A549 (cell line): ENCODE measurements around the gene CRACR2B. TPM values are rescaled to one million over a fixed set of nuclear protein-coding genes. Genes with fewer than 3 reads are reported as not detected.

Experiments used
- ATAC-seq, 2 experiments: fragments of 200-7000 bp in 1 of 2; fragments of >200 bp in 1 of 2; cut with Nextera tagmentation in 1 of 2; cut with Tn5 transposase in 1 of 2; 3 replicates each; pipeline versions ENCODE4 v1.8.0 to v1.9.1; 2018 to 2020; ENCODE audit warnings: mild to moderate bottlenecking in 1 of 2, moderate library complexity in 1 of 2
- CTCF ChIA-PET: fragments of 300-600 bp; sonication (Branson Sonifier 250); formaldehyde crosslinking; extraction: SDS; loops from one replicate; lab custom pipeline; 2021; ENCODE audit warnings: antibody characterized with exemption, inconsistent platforms; lab: Yijun Ruan, JAX
- POLR2A ChIA-PET: fragments of 350-600 bp; formaldehyde crosslinking; extraction: SDS; loops from one replicate; lab custom pipeline; 2021; ENCODE audit warnings: antibody characterized with exemption, inconsistent platforms; lab: Yijun Ruan, JAX
- DNase-seq, 2 experiments: peaks; one replicate each; pipeline versions ENCODE4 v3.0.0 to v3.0.0-alpha.2; 2011 to 2016; ENCODE audit warnings: low read depth in 1 of 2, low spot score in 1 of 2
- FAIRE-seq: peaks from 2 replicates; lab custom pipeline; 2011; peaks lifted over from hg19 to GRCh38; lab: Jason Lieb, UNC
- H3K27ac ChIP-seq, 2 experiments: fragments of >200 bp; sonication (Bioruptor Twin); formaldehyde crosslinking; 3 replicates each; pipeline ENCODE4 v1.5.1; 2016 to 2017
- H3K4me1 ChIP-seq: fragments of >200 bp; sonication (Bioruptor Twin); formaldehyde crosslinking; 3 replicates; pipeline ENCODE4 v1.6.1; 2016
- H3K4me2 ChIP-seq: fragments of >200 bp; sonication (Bioruptor Twin); formaldehyde crosslinking; 3 replicates; pipeline ENCODE4 v1.6.1; 2016
- H3K4me3 ChIP-seq: fragments of >200 bp; sonication (Bioruptor Twin); formaldehyde crosslinking; 3 replicates; pipeline ENCODE4 v1.5.1; 2016
- H3K9me3 ChIP-seq: fragments of >200 bp; sonication (Bioruptor Twin); formaldehyde crosslinking; 3 replicates; pipeline ENCODE4 v1.6.1; 2016
- ATOH8 ChIP-seq: fragments of 250-450 bp; sonication (Bioruptor Pico); IDR thresholded peaks from 2 replicates; pipeline ENCODE4 v1.5.0; 2020; ENCODE audit warnings: low read depth, mild to moderate bottlenecking, moderate library complexity
- BHLHE40 ChIP-seq: IDR thresholded peaks from 2 replicates; pipeline ENCODE4 v1.6.1; 2012; ENCODE audit warnings: low read depth, low read length, inconsistent platforms
- CBX8 ChIP-seq: fragments of 200-600 bp; sonication (generic); IDR thresholded peaks from 2 replicates; pipeline ENCODE4 v1.6.1; 2016
- CEBPB ChIP-seq, 2 experiments: fragments of >200 bp in 1 of 2; sonication (Bioruptor Twin) in 1 of 2; formaldehyde crosslinking in 1 of 2; IDR thresholded peaks; 2 replicates each; pipeline ENCODE4 v1.6.1; 2012 to 2016
- CHD2 ChIP-seq: fragments of 150-350 bp; IDR thresholded peaks from 2 replicates; pipeline ENCODE4 v1.6.1; 2014; ENCODE audit warnings: low read length; ENCODE audit not compliant: partially characterized antibody
- CHD4 ChIP-seq: fragments of 200-600 bp; sonication (generic); IDR thresholded peaks from 2 replicates; pipeline ENCODE4 v1.6.1; 2016; ENCODE audit warnings: antibody characterized with exemption, mild to moderate bottlenecking, borderline replicate concordance
- EHMT2 ChIP-seq: fragments of 200-600 bp; sonication (generic); IDR thresholded peaks from 2 replicates; pipeline ENCODE4 v1.6.1; 2016; ENCODE audit warnings: antibody characterized with exemption, low read depth, mild to moderate bottlenecking, moderate library complexity
- FOSL2 ChIP-seq, 2 experiments: fragments of 450-650 bp in 1 of 2; fragments of >200 bp in 1 of 2; sonication (Bioruptor Twin) in 1 of 2; formaldehyde crosslinking; IDR thresholded peaks; 2 replicates each; pipeline versions ENCODE4 v1.5.0 to v1.6.1; 2016 to 2020; ENCODE audit warnings: mild to moderate bottlenecking in 1 of 2, moderate library complexity in 1 of 2
- HES2 ChIP-seq: fragments of >200 bp; sonication (Bioruptor Twin); formaldehyde crosslinking; IDR thresholded peaks from 2 replicates; pipeline ENCODE4 v1.6.1; 2016
- HOXB13 ChIP-seq: fragments of 250-450 bp; sonication (Bioruptor Pico); IDR thresholded peaks from 2 replicates; pipeline ENCODE4 v1.5.0; 2020; ENCODE audit warnings: low read depth, mild to moderate bottlenecking, moderate library complexity
- HOXB5 ChIP-seq: fragments of 250-450 bp; sonication (Bioruptor Pico); IDR thresholded peaks from 2 replicates; pipeline ENCODE4 v1.5.0; 2020; ENCODE audit warnings: mild to moderate bottlenecking, moderate library complexity
- JUN ChIP-seq, 2 experiments: fragments of >200 bp; sonication (Bioruptor Twin); formaldehyde crosslinking; IDR thresholded peaks; 2 replicates in 1 of 2; 3 replicates in 1 of 2; pipeline ENCODE4 v1.6.1; 2016 to 2017
- KDM1A ChIP-seq: fragments of 200-600 bp; sonication (generic); IDR thresholded peaks from 2 replicates; pipeline ENCODE4 v1.6.1; 2016; ENCODE audit warnings: low read depth, mild to moderate bottlenecking
- MAFK ChIP-seq: fragments of 450-650 bp; IDR thresholded peaks from 2 replicates; pipeline ENCODE4 v1.6.1; 2014; ENCODE audit not compliant: partially characterized antibody
- MAX ChIP-seq: IDR thresholded peaks from 2 replicates; pipeline ENCODE4 v1.6.1; 2012
- MYC ChIP-seq: IDR thresholded peaks from 2 replicates; pipeline ENCODE4 v1.6.1; 2012; ENCODE audit warnings: mild to moderate bottlenecking, inconsistent platforms, low read length, improper control_type of control experiment, borderline replicate concordance
- NFE2L2 ChIP-seq: fragments of 150-350 bp; conservative IDR thresholded peaks from 2 replicates; pipeline ENCODE4 v1.6.1; 2014; ENCODE audit warnings: low read length
- PHF8 ChIP-seq: fragments of 200-600 bp; sonication (generic); IDR thresholded peaks from 2 replicates; pipeline ENCODE4 v1.6.1; 2016; ENCODE audit warnings: low read depth, mild to moderate bottlenecking, antibody characterized with exemption, moderate library complexity, borderline replicate concordance
- POLR2A ChIP-seq: IDR thresholded peaks from 2 replicates; pipeline ENCODE4 v1.6.1; 2012; ENCODE audit warnings: mild to moderate bottlenecking, low read length
- POLR2AphosphoS2 ChIP-seq: conservative IDR thresholded peaks from 2 replicates; pipeline ENCODE4 v1.6.1; 2012; ENCODE audit warnings: low read length, improper control_type of control experiment, inconsistent platforms
- RARB ChIP-seq: fragments of 250-450 bp; sonication (Bioruptor Pico); IDR thresholded peaks from 2 replicates; pipeline ENCODE4 v1.8.0; 2021; ENCODE audit warnings: mild to moderate bottlenecking, moderate library complexity
- RCOR1 ChIP-seq: fragments of 150-350 bp; IDR thresholded peaks from 2 replicates; pipeline ENCODE4 v1.6.1; 2014; ENCODE audit warnings: antibody characterized with exemption, low read length, low read depth
- REST ChIP-seq: fragments of 200-600 bp; sonication (generic); IDR thresholded peaks from 2 replicates; pipeline ENCODE4 v1.6.1; 2016; ENCODE audit warnings: antibody characterized with exemption, mild to moderate bottlenecking, moderate library complexity
- RNF2 ChIP-seq: fragments of 200-600 bp; sonication (generic); IDR thresholded peaks from 2 replicates; pipeline ENCODE4 v1.6.1; 2016; ENCODE audit warnings: low read depth, mild to moderate bottlenecking, antibody characterized with exemption, moderate library complexity, borderline replicate concordance
- SREBF2 ChIP-seq: fragments of 450-650 bp; IDR thresholded peaks from 2 replicates; pipeline ENCODE4 v1.6.1; 2014; ENCODE audit warnings: mild to moderate bottlenecking, moderate library complexity
- TFCP2L1 ChIP-seq: fragments of 250-450 bp; sonication (Bioruptor Pico); IDR thresholded peaks from 2 replicates; pipeline ENCODE4 v1.5.0; 2021; ENCODE audit warnings: mild to moderate bottlenecking
- TP53 ChIP-seq: fragments of 250-450 bp; sonication (Bioruptor Pico); IDR thresholded peaks from 2 replicates; pipeline ENCODE4 v1.5.0; 2021; ENCODE audit warnings: mild to moderate bottlenecking, moderate library complexity
- ZC3H11A ChIP-seq: fragments of 450-650 bp; IDR thresholded peaks from 2 replicates; pipeline ENCODE4 v1.6.1; 2014; ENCODE audit warnings: antibody characterized with exemption, mild to moderate bottlenecking
- ZSCAN20 ChIP-seq: fragments of 250-450 bp; sonication (Bioruptor Pico); IDR thresholded peaks from 2 replicates; pipeline ENCODE4 v1.8.0; 2022; ENCODE audit warnings: mild to moderate bottlenecking, moderate library complexity
- WGBS: methylation state at CpG from one replicate; pipeline ENCODE4 v1.1.6; 2017; ENCODE audit errors: missing lambda C conversion rate; 5-methylcytosine and 5-hydroxymethylcytosine counted together
- polyA plus RNA-seq, 4 experiments: library from polyadenylated mRNA; depleted of rRNA in 3 of 4; stranded (reverse); fragments of >200 nt; fragmentation: RNase III in 1 of 4; extraction: RNeasy Plus Mini Kit Qiagen cat#74134 plus additional on column Dnase treatment in 1 of 4; gene quantifications; 2 replicates in 3 of 4; 3 replicates in 1 of 4; pipeline ENCODE4 v1.2.3, GENCODE V29; 2011 to 2017
- TF ChIP-seq, protein P1 (sequence below): IDR thresholded peaks from 2 replicates; pipeline ENCODE4 v1.6.1; 2012
- TF ChIP-seq, protein P2 (sequence below): fragments of >200 bp; sonication (Bioruptor Twin); formaldehyde crosslinking; IDR thresholded peaks from 3 replicates; pipeline ENCODE4 v1.5.1; 2016
- TF ChIP-seq, protein P3 (sequence below): fragments of 450-650 bp; IDR thresholded peaks from 2 replicates; pipeline ENCODE4 v1.6.1; 2014; ENCODE audit warnings: antibody characterized with exemption

CRACR2B gene
- polyA plus RNA-seq, 2 of the 4 experiments (the other 2 are of a cell fraction): 1.2 to 3.0 TPM

- ATAC-seq (peak in 1 of 2 experiments; percentile 1; a peak in 2 of 6 replicates), DNase-seq (peak in 1 of 2 experiments; percentile 55)
- TF ChIP-seq MAFK (no peak), JUN (IDR thresholded peaks at IDR 0.05) (peak in 1 of 2 experiments; percentile 59; a peak in 3 of 5 replicates), NFE2L2 (no peak), RNF2 (no peak), CBX8 (no peak), CHD4 (no peak), FOSL2 (IDR thresholded peaks at IDR 0.05) (no peak), FOSL2 (CRISPR knock-in tag; IDR thresholded peaks at IDR 0.05) (no peak; the same call in 1 of the 2 replicates), CHD2 (no peak), ATOH8 (no peak), CEBPB (IDR thresholded peaks at IDR 0.05) (no peak), HOXB13 (no peak), PHF8 (peak; percentile 11; the same call in 1 of the 2 replicates), RARB (no peak), MYC (0 out of 2 replicates have a peak, but pooled peaks have one; percentile 39), REST (no peak; the same call in 1 of the 2 replicates), TP53 (CRISPR knock-in tag) (0 out of 2 replicates have a peak, but pooled peaks have one; percentile 52), EHMT2 (no peak), ZSCAN20 (CRISPR knock-in tag) (no peak), HES2 (no peak), POLR2AphosphoS2 (no peak), HOXB5 (CRISPR knock-in tag) (no peak), ZC3H11A (no peak), POLR2A (peak; percentile 5; the same call in 1 of the 2 replicates), TFCP2L1 (CRISPR knock-in tag) (peak; percentile 63; the same call in 1 of the 2 replicates), SREBF2 (no peak), BHLHE40 (no peak), RCOR1 (no peak), MAX (0 out of 2 replicates have a peak, but pooled peaks have one; percentile 2), KDM1A (no peak)
- TF ChIP-seq, protein P1, sequence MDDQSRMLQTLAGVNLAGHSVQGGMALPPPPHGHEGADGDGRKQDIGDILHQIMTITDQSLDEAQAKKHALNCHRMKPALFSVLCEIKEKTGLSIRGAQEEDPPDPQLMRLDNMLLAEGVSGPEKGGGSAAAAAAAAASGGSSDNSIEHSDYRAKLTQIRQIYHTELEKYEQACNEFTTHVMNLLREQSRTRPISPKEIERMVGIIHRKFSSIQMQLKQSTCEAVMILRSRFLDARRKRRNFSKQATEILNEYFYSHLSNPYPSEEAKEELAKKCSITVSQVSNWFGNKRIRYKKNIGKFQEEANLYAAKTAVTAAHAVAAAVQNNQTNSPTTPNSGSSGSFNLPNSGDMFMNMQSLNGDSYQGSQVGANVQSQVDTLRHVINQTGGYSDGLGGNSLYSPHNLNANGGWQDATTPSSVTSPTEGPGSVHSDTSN: no peak
- TF ChIP-seq, protein P2, sequence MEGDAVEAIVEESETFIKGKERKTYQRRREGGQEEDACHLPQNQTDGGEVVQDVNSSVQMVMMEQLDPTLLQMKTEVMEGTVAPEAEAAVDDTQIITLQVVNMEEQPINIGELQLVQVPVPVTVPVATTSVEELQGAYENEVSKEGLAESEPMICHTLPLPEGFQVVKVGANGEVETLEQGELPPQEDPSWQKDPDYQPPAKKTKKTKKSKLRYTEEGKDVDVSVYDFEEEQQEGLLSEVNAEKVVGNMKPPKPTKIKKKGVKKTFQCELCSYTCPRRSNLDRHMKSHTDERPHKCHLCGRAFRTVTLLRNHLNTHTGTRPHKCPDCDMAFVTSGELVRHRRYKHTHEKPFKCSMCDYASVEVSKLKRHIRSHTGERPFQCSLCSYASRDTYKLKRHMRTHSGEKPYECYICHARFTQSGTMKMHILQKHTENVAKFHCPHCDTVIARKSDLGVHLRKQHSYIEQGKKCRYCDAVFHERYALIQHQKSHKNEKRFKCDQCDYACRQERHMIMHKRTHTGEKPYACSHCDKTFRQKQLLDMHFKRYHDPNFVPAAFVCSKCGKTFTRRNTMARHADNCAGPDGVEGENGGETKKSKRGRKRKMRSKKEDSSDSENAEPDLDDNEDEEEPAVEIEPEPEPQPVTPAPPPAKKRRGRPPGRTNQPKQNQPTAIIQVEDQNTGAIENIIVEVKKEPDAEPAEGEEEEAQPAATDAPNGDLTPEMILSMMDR: no peak
- TF ChIP-seq, protein P3, sequence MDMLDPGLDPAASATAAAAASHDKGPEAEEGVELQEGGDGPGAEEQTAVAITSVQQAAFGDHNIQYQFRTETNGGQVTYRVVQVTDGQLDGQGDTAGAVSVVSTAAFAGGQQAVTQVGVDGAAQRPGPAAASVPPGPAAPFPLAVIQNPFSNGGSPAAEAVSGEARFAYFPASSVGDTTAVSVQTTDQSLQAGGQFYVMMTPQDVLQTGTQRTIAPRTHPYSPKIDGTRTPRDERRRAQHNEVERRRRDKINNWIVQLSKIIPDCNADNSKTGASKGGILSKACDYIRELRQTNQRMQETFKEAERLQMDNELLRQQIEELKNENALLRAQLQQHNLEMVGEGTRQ: no peak
Measured at GRCh38 chr11:833114-833791, 5.5 kb downstream of the CRACR2B start.

More at GRCh38 chr11:833114-833791, 5.5 kb downstream of the CRACR2B start:
- CTCF ChIA-PET: interaction anchor here (0.8 to 2.4 kb wide), 4 partner anchors 9 to 18 kb away, joined by 4 to 10 read pairs (median 6); no protein-coding TSS in a partner anchor
- Histone ChIP-seq H3K9me3 (no peaks in the 10 kb centered on the region), H3K4me2 (peak overlapping the region; percentile 88), H3K27ac (peak overlapping the region; percentile 98 to 100), H3K4me1 (peaks cover 57% of the 10 kb centered on the region), H3K4me3 (peak overlapping the region; percentile 86)
- no peak for FAIRE-seq
- WGBS: no CpG with 5 or more reads among the region's 55 CpGs
- POLR2A ChIA-PET: interaction anchor here (1.2 to 5.1 kb wide), 5 partner anchors 10 to 24 kb away, joined by 3 to 52 read pairs (median 20); partner anchors contain the start of genes PNPLA2, POLR2L, RPLP2 and TSPAN4
